DOHH2 (cell line): ENCODE results near the gene SLC16A8.

ENCODE experiments used
- H3F3A ChIP-seq: fragments of 200-600 bp; sonication (generic), shearing (Covaris generic); 2 replicates; pipeline ENCODE4 v1.6.0; 2016; ENCODE audit warnings: antibody characterized with exemption, mild to moderate bottlenecking; ENCODE audit not compliant: control insufficient read depth, insufficient read depth
- H3K27ac ChIP-seq: fragments of 200-600 bp; sonication (generic); 2 replicates; pipeline ENCODE4 v1.5.1; 2014; ENCODE audit warnings: low read depth, mild to moderate bottlenecking, low read length, moderate library complexity
- H3K27me3 ChIP-seq: fragments of 200-600 bp; sonication (generic); 2 replicates; pipeline ENCODE4 v1.6.1; 2014; ENCODE audit warnings: mild to moderate bottlenecking, low read length, mixed read lengths; ENCODE audit not compliant: control insufficient read depth
- H3K36me3 ChIP-seq: fragments of 200-600 bp; sonication (generic); 2 replicates; pipeline ENCODE4 v1.6.1; 2014; ENCODE audit warnings: mild to moderate bottlenecking, low read length, moderate library complexity, mixed read lengths; ENCODE audit not compliant: control insufficient read depth
- H3K4me1 ChIP-seq: fragments of 200-600 bp; sonication (generic); 2 replicates; pipeline ENCODE4 v1.6.1; 2014; ENCODE audit warnings: mild to moderate bottlenecking, low read length, mixed read lengths; ENCODE audit not compliant: control insufficient read depth
- H3K4me2 ChIP-seq: fragments of 200-600 bp; sonication (generic); 2 replicates; pipeline ENCODE4 v1.6.0; 2014; ENCODE audit warnings: mild to moderate bottlenecking, low read length, moderate library complexity
- H3K4me3 ChIP-seq: fragments of 200-600 bp; sonication (generic); 2 replicates; pipeline ENCODE4 v1.5.1; 2014; ENCODE audit warnings: mild to moderate bottlenecking, low read length, mixed read lengths
- H3K79me2 ChIP-seq: fragments of 200-600 bp; sonication (generic); 2 replicates; pipeline ENCODE4 v1.6.1; 2014; ENCODE audit warnings: mild to moderate bottlenecking, low read length, mixed read lengths; ENCODE audit not compliant: control insufficient read depth
- H3K9me2 ChIP-seq: fragments of 200-600 bp; sonication (generic); replicated peaks from 2 replicates; pipeline ENCODE4 v1.6.1; 2014; ENCODE audit warnings: mild to moderate bottlenecking, low read length, mixed read lengths; ENCODE audit not compliant: control insufficient read depth
- H3K9me3 ChIP-seq: fragments of 200-600 bp; sonication (generic); 2 replicates; pipeline ENCODE4 v1.6.1; 2014; ENCODE audit warnings: antibody characterized with exemption, low read length, mixed read lengths; ENCODE audit not compliant: control insufficient read depth, insufficient read depth
- H4K20me1 ChIP-seq: fragments of 200-600 bp; sonication (generic); 2 replicates; pipeline ENCODE4 v1.6.0; 2014; ENCODE audit warnings: low read depth, mild to moderate bottlenecking, antibody characterized with exemption, low read length, moderate library complexity; ENCODE audit not compliant: control insufficient read depth, insufficient read depth
- EZH2phosphoT487 ChIP-seq: fragments of 200-600 bp; sonication (generic); IDR thresholded peaks from 2 replicates; pipeline ENCODE4 v1.6.1; 2017; ENCODE audit warnings: borderline replicate concordance, mild to moderate bottlenecking, antibody characterized with exemption, low read length, moderate library complexity, mixed read lengths
- TF ChIP-seq, protein P1 (sequence below): fragments of 200-600 bp; sonication (generic); IDR thresholded peaks from one replicate; pipeline ENCODE4 v1.5.1; 2014; ENCODE audit warnings: antibody characterized with exemption, mild to moderate bottlenecking, low read depth, low read length; ENCODE audit not compliant: poor library complexity, severe bottlenecking

SLC16A8 gene

DNA sequence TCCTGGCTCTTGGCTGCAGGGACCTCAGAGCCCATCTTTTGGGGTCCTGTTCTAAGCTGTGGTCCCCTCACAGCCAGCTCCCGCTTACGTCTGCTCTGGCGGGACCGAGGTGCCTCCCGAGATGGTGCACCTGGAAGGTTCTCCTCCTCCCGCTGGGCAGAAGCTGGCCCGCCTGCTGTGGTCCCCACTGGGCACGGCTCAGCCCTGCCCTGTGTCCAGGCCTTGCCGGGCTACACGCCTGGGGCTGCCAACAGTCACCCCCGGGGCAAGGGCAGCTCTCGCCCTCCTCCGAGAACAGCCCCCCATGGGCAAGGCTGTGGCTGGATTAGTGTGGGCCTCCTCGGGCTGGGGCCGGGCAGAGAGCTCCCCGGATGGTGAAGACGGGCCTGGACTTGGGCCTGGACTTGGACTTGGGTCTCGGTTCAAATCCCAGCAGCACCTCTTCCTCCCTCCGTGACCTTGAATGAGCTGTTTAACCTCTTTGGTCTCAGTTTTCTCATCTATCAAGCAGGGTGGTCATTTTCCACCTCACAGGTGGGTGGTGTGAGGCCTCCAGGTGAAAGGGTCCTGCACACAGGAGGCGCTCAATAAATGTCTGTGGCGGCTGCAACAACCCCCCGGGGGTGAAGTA lies 25.5 kb upstream of the SLC16A8 start:
- Histone ChIP-seq H3K27ac (no peak overlapping the region), H3K36me3 (no peaks in the 10 kb centered on the region), H3K9me2 (no peaks in the 10 kb centered on the region), H3K79me2 (no peaks in the 10 kb centered on the region), H4K20me1 (no peaks in the 10 kb centered on the region), H3K4me2 (no peak overlapping the region), H3K9me3 (no peaks in the 10 kb centered on the region), H3K4me3 (no peak overlapping the region), H3F3A (no peaks in the 10 kb centered on the region), H3K27me3 (no peaks in the 10 kb centered on the region), H3K4me1 (no peaks in the 10 kb centered on the region)
- no peak for TF ChIP-seq EZH2phosphoT487
- TF ChIP-seq, protein P1, sequence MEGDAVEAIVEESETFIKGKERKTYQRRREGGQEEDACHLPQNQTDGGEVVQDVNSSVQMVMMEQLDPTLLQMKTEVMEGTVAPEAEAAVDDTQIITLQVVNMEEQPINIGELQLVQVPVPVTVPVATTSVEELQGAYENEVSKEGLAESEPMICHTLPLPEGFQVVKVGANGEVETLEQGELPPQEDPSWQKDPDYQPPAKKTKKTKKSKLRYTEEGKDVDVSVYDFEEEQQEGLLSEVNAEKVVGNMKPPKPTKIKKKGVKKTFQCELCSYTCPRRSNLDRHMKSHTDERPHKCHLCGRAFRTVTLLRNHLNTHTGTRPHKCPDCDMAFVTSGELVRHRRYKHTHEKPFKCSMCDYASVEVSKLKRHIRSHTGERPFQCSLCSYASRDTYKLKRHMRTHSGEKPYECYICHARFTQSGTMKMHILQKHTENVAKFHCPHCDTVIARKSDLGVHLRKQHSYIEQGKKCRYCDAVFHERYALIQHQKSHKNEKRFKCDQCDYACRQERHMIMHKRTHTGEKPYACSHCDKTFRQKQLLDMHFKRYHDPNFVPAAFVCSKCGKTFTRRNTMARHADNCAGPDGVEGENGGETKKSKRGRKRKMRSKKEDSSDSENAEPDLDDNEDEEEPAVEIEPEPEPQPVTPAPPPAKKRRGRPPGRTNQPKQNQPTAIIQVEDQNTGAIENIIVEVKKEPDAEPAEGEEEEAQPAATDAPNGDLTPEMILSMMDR, result no peak

DNA sequence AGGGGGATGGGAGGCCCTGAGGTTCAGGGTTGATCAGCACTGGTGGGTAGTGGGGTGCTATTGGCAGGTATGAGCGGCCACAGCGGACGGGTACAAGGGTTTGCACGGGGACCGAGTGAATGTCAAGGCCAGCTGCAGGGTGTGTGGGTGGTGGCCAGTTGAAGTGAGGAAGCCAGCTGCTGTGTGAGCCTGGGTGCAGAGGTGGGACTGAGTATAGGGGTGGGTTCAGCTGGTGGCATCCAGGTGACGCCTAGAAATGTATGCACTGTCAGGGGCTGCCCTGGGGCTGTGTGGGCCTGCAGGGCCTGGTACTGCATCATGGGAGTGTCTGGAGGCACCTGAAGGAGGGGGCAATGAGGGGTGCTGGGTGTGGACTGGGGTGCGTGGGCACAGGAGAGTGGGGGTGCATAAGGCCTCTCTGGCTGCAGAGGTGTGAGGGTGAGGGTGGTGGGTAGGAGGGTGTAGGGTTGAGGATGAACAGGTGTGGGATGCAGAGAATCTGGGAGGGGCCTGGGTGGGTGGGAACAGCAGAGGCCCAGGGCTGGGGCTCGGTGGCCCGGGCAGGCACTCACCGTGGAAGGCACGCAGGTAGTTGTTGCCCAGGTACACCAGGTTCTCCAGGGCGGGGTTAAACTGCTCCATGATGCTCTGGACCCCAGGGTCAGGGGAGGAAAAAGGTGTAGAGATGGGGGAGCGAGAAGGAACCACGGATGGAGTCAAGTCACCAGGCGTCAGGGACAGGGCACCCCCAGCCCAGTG lies 24.8 kb upstream of the SLC16A8 start:
- no peak overlapping the region for H3K4me3 ChIP-seq
- H3K9me2 ChIP-seq, result no peaks in the 10 kb centered on the region
- H3K4me1 ChIP-seq, result no peaks in the 10 kb centered on the region
- TF ChIP-seq, protein P1, result no peak
- TF ChIP-seq EZH2phosphoT487, result no peak
- H3K4me2 ChIP-seq, result no peak overlapping the region
- no peaks in the 10 kb centered on the region for H3K27me3 ChIP-seq
- H3K36me3 ChIP-seq, result no peaks in the 10 kb centered on the region
- H3F3A ChIP-seq, result no peaks in the 10 kb centered on the region
- H3K9me3 ChIP-seq, result no peaks in the 10 kb centered on the region
- no peaks in the 10 kb centered on the region for H4K20me1 ChIP-seq
- H3K27ac ChIP-seq, result no peak overlapping the region
- H3K79me2 ChIP-seq, result no peaks in the 10 kb centered on the region

DNA sequence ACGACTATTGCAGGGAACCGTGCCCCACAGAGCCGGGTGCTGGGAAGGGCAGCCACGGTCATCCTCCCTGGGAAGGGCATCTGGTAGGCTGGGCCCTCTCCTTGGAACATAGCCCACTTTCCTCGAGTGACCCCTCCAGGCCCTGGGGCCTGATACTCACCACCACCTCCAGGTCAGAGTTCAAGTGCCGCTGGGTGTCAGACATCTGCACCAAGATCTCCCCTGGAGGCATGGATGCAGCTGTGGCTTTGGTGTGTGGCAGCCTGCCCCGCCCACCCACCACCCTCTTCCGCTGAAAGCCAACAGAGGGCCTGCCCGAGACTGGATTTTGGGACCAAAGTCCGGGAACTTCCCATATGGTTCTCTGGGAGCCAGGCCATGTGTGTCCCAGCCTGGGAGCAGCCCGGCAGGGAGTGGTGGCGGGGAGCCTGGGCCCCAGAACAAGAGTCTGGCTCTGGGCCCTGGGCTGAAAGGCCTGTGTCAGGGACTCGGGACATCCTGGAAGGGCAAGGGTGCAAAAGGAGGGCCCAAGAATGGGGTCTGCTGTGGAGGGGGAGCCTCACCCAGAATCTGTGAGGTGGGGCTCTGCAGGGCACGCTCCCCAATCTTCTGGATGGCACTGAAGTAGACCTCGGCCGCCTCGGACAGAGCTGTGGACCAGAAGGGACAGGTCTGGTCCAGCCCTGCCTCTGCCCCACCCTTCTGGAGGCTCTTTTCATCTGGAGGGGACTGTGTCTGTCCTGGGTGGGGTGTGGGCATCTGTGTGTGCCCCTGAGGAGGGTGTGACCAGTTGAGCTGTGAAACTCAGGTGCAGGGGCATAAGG lies 23.9 kb upstream of the SLC16A8 start:
- Histone ChIP-seq H4K20me1 (no peaks in the 10 kb centered on the region), H3K36me3 (no peaks in the 10 kb centered on the region), H3F3A (no peaks in the 10 kb centered on the region), H3K9me2 (no peaks in the 10 kb centered on the region), H3K4me3 (no peak overlapping the region), H3K4me2 (no peak overlapping the region), H3K27ac (no peak overlapping the region), H3K9me3 (no peaks in the 10 kb centered on the region), H3K27me3 (no peaks in the 10 kb centered on the region), H3K79me2 (no peaks in the 10 kb centered on the region), H3K4me1 (no peaks in the 10 kb centered on the region)
- TF ChIP-seq, protein P1, result no peak
- no peak for TF ChIP-seq EZH2phosphoT487
